Measurements from ENCODE around the gene SUGT1.

DNA sequence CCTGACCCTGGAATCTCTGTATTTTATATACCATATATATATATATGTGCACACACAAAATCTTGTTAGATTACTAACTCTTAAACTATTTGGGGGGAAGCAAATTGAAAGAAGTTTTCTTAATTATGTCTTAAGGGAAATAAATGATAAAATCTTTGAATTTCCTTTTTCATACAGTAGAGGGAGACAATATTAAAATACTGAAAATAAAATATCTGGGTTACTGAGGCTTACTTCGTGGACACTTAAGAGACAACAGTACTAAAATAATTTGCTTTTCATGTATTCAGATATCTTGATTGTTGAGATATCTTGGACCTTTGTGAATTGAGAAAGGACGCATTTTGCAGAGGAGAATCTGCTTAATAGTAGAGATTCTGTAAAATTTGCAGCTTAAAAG, 17.0 kb downstream of the SUGT1 start:
- TF ChIP-seq FOXA3 (CRISPR knock-in tag; IDR thresholded peaks at IDR 0.05) (no peak), ZEB1 (IDR thresholded peaks at IDR 0.05; ENCODE audit: insufficient replicate concordance, low read depth) (no peak), YEATS2 (CRISPR knock-in tag; IDR thresholded peaks at IDR 0.05; ENCODE audit: borderline replicate concordance) (no peak), EZH2 (conservative IDR thresholded peaks at IDR 0.05; ENCODE audit: low read depth, low read length) (no peak), ZNF296 (CRISPR knock-in tag; conservative IDR thresholded peaks at IDR 0.05) (no peak), KDM6A (CRISPR knock-in tag; IDR thresholded peaks at IDR 0.05; ENCODE audit: low read depth) (no peak)
- TF ChIP-seq, protein P1, sequence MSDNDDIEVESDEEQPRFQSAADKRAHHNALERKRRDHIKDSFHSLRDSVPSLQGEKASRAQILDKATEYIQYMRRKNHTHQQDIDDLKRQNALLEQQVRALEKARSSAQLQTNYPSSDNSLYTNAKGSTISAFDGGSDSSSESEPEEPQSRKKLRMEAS (IDR thresholded peaks at IDR 0.05) = no peak
- TF ChIP-seq, protein P2, sequence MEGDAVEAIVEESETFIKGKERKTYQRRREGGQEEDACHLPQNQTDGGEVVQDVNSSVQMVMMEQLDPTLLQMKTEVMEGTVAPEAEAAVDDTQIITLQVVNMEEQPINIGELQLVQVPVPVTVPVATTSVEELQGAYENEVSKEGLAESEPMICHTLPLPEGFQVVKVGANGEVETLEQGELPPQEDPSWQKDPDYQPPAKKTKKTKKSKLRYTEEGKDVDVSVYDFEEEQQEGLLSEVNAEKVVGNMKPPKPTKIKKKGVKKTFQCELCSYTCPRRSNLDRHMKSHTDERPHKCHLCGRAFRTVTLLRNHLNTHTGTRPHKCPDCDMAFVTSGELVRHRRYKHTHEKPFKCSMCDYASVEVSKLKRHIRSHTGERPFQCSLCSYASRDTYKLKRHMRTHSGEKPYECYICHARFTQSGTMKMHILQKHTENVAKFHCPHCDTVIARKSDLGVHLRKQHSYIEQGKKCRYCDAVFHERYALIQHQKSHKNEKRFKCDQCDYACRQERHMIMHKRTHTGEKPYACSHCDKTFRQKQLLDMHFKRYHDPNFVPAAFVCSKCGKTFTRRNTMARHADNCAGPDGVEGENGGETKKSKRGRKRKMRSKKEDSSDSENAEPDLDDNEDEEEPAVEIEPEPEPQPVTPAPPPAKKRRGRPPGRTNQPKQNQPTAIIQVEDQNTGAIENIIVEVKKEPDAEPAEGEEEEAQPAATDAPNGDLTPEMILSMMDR (CRISPR knock-in tag; IDR thresholded peaks at IDR 0.05) = no peak
- TF ChIP-seq, protein P3, sequence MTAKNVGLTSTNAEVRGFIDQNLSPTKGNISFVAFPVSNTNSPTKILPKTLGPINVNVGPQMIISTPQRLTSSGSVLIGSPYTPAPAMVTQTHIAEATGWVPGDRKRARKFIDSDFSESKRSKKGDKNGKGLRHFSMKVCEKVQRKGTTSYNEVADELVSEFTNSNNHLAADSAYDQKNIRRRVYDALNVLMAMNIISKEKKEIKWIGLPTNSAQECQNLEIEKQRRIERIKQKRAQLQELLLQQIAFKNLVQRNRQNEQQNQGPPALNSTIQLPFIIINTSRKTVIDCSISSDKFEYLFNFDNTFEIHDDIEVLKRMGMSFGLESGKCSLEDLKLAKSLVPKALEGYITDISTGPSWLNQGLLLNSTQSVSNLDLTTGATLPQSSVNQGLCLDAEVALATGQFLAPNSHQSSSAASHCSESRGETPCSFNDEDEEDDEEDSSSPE (CRISPR knock-in tag; IDR thresholded peaks at IDR 0.05) = no peak
